GM23338 (cell line): ENCODE measurements around the gene C11orf91.

ENCODE experiments used
- CREB1 ChIP-seq: fragments of 250-450 bp; sonication (Bioruptor Pico); IDR thresholded peaks from 2 replicates; pipeline ENCODE4 v1.5.0; 2020; ENCODE audit warnings: low read depth, mild to moderate bottlenecking, moderate library complexity
- EZH2 ChIP-seq: fragments of 200-600 bp; sonication (generic); IDR thresholded peaks from one replicate; pipeline ENCODE4 v1.8.0; 2017; ENCODE audit warnings: antibody characterized with exemption, mild to moderate bottlenecking, low read depth; ENCODE audit not compliant: unreplicated experiment
- EZH2phosphoT487 ChIP-seq: fragments of 200-600 bp; sonication (generic); IDR thresholded peaks from one replicate; pipeline ENCODE4 v1.8.1; 2018; ENCODE audit warnings: antibody characterized with exemption; ENCODE audit not compliant: unreplicated experiment
- JUNB ChIP-seq: IDR thresholded peaks from one replicate; pipeline ENCODE4 v1.6.1; 2016; ENCODE audit warnings: antibody characterized with exemption; ENCODE audit not compliant: unreplicated experiment
- POLR2AphosphoS5 ChIP-seq: IDR thresholded peaks from 2 replicates; pipeline ENCODE4 v1.6.1; 2016; ENCODE audit warnings: antibody characterized with exemption, low read depth
- ZNF114 ChIP-seq: fragments of 250-450 bp; sonication (Bioruptor Pico); IDR thresholded peaks from 2 replicates; pipeline ENCODE4 v1.5.0; 2020; ENCODE audit warnings: mild to moderate bottlenecking, moderate library complexity
- TF ChIP-seq, protein P1 (sequence below), 2 experiments: fragments of 200-600 bp in 1 of 2; sonication (generic) in 1 of 2; conservative IDR thresholded peaks; 2 replicates each; pipeline versions ENCODE4 v1.5.1 to v1.6.1; 2016 to 2017; ENCODE audit warnings: antibody characterized with exemption in 2 of 2, low read depth in 2 of 2, mild to moderate bottlenecking in 2 of 2, moderate library complexity in 1 of 2
- TF ChIP-seq, protein P2 (sequence below): IDR thresholded peaks from one replicate; pipeline ENCODE4 v1.6.1; 2018; ENCODE audit warnings: antibody characterized with exemption; ENCODE audit not compliant: unreplicated experiment

GRCh38 chr11:33652930-33653329 is 47.7 kb downstream of the C11orf91 start:
- no peak for TF ChIP-seq POLR2AphosphoS5
- TF ChIP-seq, protein P1, sequence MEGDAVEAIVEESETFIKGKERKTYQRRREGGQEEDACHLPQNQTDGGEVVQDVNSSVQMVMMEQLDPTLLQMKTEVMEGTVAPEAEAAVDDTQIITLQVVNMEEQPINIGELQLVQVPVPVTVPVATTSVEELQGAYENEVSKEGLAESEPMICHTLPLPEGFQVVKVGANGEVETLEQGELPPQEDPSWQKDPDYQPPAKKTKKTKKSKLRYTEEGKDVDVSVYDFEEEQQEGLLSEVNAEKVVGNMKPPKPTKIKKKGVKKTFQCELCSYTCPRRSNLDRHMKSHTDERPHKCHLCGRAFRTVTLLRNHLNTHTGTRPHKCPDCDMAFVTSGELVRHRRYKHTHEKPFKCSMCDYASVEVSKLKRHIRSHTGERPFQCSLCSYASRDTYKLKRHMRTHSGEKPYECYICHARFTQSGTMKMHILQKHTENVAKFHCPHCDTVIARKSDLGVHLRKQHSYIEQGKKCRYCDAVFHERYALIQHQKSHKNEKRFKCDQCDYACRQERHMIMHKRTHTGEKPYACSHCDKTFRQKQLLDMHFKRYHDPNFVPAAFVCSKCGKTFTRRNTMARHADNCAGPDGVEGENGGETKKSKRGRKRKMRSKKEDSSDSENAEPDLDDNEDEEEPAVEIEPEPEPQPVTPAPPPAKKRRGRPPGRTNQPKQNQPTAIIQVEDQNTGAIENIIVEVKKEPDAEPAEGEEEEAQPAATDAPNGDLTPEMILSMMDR (conservative IDR thresholded peaks at IDR 0.05; ENCODE audit: low read depth in 2 of 2), result no peak
- TF ChIP-seq EZH2phosphoT487, result no peak
- no peak for TF ChIP-seq EZH2
- no peak for TF ChIP-seq CREB1 (CRISPR knock-in tag)
- TF ChIP-seq JUNB, result no peak
- TF ChIP-seq, protein P2, sequence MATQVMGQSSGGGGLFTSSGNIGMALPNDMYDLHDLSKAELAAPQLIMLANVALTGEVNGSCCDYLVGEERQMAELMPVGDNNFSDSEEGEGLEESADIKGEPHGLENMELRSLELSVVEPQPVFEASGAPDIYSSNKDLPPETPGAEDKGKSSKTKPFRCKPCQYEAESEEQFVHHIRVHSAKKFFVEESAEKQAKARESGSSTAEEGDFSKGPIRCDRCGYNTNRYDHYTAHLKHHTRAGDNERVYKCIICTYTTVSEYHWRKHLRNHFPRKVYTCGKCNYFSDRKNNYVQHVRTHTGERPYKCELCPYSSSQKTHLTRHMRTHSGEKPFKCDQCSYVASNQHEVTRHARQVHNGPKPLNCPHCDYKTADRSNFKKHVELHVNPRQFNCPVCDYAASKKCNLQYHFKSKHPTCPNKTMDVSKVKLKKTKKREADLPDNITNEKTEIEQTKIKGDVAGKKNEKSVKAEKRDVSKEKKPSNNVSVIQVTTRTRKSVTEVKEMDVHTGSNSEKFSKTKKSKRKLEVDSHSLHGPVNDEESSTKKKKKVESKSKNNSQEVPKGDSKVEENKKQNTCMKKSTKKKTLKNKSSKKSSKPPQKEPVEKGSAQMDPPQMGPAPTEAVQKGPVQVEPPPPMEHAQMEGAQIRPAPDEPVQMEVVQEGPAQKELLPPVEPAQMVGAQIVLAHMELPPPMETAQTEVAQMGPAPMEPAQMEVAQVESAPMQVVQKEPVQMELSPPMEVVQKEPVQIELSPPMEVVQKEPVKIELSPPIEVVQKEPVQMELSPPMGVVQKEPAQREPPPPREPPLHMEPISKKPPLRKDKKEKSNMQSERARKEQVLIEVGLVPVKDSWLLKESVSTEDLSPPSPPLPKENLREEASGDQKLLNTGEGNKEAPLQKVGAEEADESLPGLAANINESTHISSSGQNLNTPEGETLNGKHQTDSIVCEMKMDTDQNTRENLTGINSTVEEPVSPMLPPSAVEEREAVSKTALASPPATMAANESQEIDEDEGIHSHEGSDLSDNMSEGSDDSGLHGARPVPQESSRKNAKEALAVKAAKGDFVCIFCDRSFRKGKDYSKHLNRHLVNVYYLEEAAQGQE, result no peak
- TF ChIP-seq ZNF114, result no peak
